Fibroblast of lung (primary cell): ENCODE data around the gene CALHM1.

Source experiments
- CTCF ChIP-seq, 2 donors: IDR thresholded peaks in 1 of 2; conservative IDR thresholded peaks in 1 of 2; 1 replicate in 1 of 2; 2 replicates in 1 of 2; pipeline ENCODE4 v1.5.1; 2011 to 2012; ENCODE audit warnings: low read length in 2 of 2, control low read depth in 1 of 2, inconsistent platforms in 1 of 2, low read depth in 1 of 2, mild to moderate bottlenecking in 1 of 2
- EZH2 ChIP-seq: IDR thresholded peaks from 2 replicates; pipeline ENCODE4 v1.5.1; 2012; ENCODE audit warnings: low read length, control low read depth, mild to moderate bottlenecking; ENCODE audit errors: missing control alignments

- TF ChIP-seq CTCF (conservative IDR thresholded peaks at IDR 0.05 in 1 of 2, IDR thresholded peaks at IDR 0.05 in 1 of 2; ENCODE audit: low read depth in 1 of 2, low read length in 2 of 2) (no peak), EZH2 (no peak)
These were observed 10.5 kb upstream of the CALHM1 start for GRCh38 chr10:103469201-103469600.
